Pancreas (tissue), 10 donors: ENCODE data around the gene KCND2. TPM values are rescaled to one million over a fixed set of nuclear protein-coding genes. Genes with fewer than 3 reads are reported as not detected.

Experiments used
- ATAC-seq, 4 donors: fragments of 200-7000 bp; cut with Tn5 transposase; one replicate each; pipeline versions ENCODE4 v1.8.0 to v1.9.1; 2020; ENCODE audit warnings: mild to moderate bottlenecking in 4 of 4, moderate library complexity in 4 of 4
- DNase-seq, 6 donors: peaks; one replicate each; pipeline ENCODE4 v3.0.0-alpha.2; 2020
- FAIRE-seq: peaks from 2 replicates; lab custom pipeline; 2012; peaks lifted over from hg19 to GRCh38; lab: Jason Lieb, UNC
- H3K27ac ChIP-seq, 4 donors: fragments of 200-600 bp; sonication (generic); 1 replicate in 3 of 4; 2 replicates in 1 of 4; pipeline versions ENCODE4 v1.5.0 to v1.8.0; 2020
- H3K27me3 ChIP-seq, 4 donors: fragments of 200-600 bp; one replicate each; pipeline ENCODE4 v1.8.0; 2021
- H3K36me3 ChIP-seq, 3 donors: fragments of 200-600 bp; sonication (generic) in 1 of 3; one replicate each; pipeline versions ENCODE4 v1.5.0 to v1.8.0; 2020 to 2021
- H3K4me1 ChIP-seq, 3 donors: fragments of 200-600 bp; one replicate each; pipeline ENCODE4 v1.8.0; 2021
- H3K4me3 ChIP-seq, 4 donors: fragments of 200-600 bp; sonication (generic) in 2 of 4; one replicate each; pipeline versions ENCODE4 v1.5.0 to v1.8.0; 2020 to 2021
- H3K9me3 ChIP-seq, 4 donors: fragments of 200-600 bp; one replicate each; pipeline ENCODE4 v1.8.0; 2021
- WGBS, 2 donors: extraction: QIAGEN DNeasy Blood & Tissue Kit; methylation state at CpG; one replicate each; pipeline ENCODE4 v1.1.7; 2013; 5-methylcytosine and 5-hydroxymethylcytosine counted together
- intact Hi-C, 3 donors: fragments of 100-400 bp; cut with DNase I; formaldehyde crosslinking; loops; one replicate each; pipeline versions ENCODE4 v1.11.1 to v1.14.2; 2022
- polyA plus RNA-seq, 2 donors: library from polyadenylated mRNA; stranded (reverse); fragments of 200-250 nt; gene quantifications; one replicate each; pipeline ENCODE4 v1.2.3, GENCODE V29; 2013
- total RNA-seq, 6 donors: library from RNA; stranded (reverse); fragmentation: NEBNext Ultra II Directional in 4 of 6; extraction: Animal tissue kit (Norgen Biotek cat#: 25700) in 4 of 6; gene quantifications; one replicate each; pipeline versions ENCODE4 v1.2.1 to v1.2.4, GENCODE V29; 2021 to 2023
- TF ChIP-seq, protein P1 (sequence below), 4 donors: fragments of 200-600 bp; sonication (generic) in 3 of 4; IDR thresholded peaks; one replicate each; pipeline versions ENCODE4 v1.5.0 to v1.8.0; 2021; ENCODE audit warnings: antibody characterized with exemption in 4 of 4
- donor health status: healthy with polysubstance abuse.
- donor health status: DM: no; HTN: no; CAD: no; lungs with moderate emphysema.
- donor health status: DM: no; HTN: no; CAD: no.
- donor health status: control.
- donor health status: control.
- donor health status: Bipolar disorder and iron deficiency.
- donor health status: DM: yes; HTN: yes; CAD: no.
- donor health status: DM: no; HTN: no; CAD: no.
- donor health status: DM: no; HTN: no; CAD: no.
- donor health status: DM: yes; HTN: yes; CAD: no.

KCND2 gene
- total and polyA plus RNA-seq, 8 donors = 0.11 to 1.2 (median 0.27) TPM

DNA sequence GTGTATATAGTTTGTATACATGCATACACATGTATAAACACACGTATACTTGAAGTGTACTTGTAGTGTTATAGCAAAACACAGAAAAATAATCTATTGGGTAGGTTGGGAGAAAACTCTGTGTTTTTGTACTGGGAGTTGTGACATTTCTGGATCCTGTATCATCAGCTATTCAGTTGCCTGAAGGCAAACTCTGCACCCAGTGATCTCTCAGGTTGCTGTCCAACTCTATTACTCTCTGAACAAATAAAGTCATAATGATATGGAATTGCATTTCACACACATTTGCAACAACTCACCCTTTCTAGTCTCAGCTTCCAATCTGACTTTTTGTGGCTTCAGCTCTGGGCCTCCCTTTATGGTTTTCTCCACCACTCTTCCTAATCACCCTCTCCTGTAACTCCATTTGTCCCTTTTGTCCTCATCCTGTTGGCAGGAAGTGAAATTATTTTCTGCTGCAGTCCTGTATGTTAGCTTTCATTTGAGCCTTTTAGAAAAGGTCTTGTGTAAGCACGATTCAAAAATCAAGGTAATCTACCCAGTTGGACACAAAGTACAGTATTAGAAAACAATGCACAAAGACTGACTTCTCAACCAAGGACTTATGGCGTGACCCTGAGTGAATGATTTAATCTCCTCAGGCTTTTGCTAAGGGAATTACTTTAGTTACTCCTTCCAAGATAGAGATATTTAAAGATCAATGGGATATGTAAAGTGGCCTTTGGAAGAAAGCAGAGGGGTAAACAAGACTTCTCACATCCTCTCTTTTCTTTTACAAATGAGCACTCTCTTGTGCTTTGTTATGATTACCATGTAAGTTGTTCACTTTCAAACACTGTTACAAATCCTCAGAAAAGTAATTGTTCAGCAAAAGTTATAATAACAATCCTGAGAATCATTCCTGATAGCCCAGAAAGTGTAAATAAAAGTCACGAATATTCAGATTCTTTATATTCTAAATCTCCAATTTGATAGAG is 249.1 kb downstream of the KCND2 start:
- no peaks in the 10 kb centered on the region for H3K4me1 ChIP-seq
- ATAC-seq = no peak
- no peak for FAIRE-seq
- TF ChIP-seq, protein P1, sequence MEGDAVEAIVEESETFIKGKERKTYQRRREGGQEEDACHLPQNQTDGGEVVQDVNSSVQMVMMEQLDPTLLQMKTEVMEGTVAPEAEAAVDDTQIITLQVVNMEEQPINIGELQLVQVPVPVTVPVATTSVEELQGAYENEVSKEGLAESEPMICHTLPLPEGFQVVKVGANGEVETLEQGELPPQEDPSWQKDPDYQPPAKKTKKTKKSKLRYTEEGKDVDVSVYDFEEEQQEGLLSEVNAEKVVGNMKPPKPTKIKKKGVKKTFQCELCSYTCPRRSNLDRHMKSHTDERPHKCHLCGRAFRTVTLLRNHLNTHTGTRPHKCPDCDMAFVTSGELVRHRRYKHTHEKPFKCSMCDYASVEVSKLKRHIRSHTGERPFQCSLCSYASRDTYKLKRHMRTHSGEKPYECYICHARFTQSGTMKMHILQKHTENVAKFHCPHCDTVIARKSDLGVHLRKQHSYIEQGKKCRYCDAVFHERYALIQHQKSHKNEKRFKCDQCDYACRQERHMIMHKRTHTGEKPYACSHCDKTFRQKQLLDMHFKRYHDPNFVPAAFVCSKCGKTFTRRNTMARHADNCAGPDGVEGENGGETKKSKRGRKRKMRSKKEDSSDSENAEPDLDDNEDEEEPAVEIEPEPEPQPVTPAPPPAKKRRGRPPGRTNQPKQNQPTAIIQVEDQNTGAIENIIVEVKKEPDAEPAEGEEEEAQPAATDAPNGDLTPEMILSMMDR (IDR thresholded peaks at IDR 0.05) = no peak
- intact Hi-C loops = no loop called here
- H3K27me3 ChIP-seq = no peaks in the 10 kb centered on the region
- no peak for DNase-seq
- no peaks in the 10 kb centered on the region for H3K36me3 ChIP-seq
- H3K27ac ChIP-seq = no peak overlapping the region
- H3K4me3 ChIP-seq = no peak overlapping the region
- no peaks in the 10 kb centered on the region for H3K9me3 ChIP-seq
- WGBS, 2 donors = 46 to 50% methylated on average over 4 of the region's 4 CpGs

DNA sequence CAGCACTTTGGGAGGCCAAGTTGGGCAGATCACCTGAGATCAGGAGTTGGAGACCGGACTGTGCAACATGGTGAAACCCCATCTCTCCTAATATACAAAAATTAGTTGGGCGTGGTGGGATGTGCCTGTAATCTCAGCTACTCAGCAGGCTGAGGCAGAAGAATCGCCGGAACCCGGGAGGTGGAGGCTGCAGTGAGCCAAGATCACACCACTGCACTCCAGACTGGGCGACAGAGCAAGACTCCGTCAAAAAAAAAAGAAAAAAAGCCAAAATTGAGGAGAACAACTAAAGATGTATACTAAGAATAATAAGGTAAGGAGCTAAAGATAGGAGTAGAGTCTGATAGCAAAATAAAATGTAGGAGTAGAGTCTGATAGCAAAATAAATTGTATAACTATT is 251.0 kb downstream of the KCND2 start:
- H3K36me3 ChIP-seq = no peaks in the 10 kb centered on the region
- no peaks in the 10 kb centered on the region for H3K9me3 ChIP-seq
- TF ChIP-seq, protein P1 (IDR thresholded peaks at IDR 0.05) = no peak
- DNase-seq (no peak), FAIRE-seq (no peak), ATAC-seq (no peak)
- H3K4me1 ChIP-seq = no peaks in the 10 kb centered on the region
- no peaks in the 10 kb centered on the region for H3K27me3 ChIP-seq
- H3K27ac ChIP-seq = no peak overlapping the region
- intact Hi-C loops = no loop called here
- H3K4me3 ChIP-seq = no peak overlapping the region
- 81 to 88% methylated on average over 7 of the region's 7 CpGs for WGBS, 2 donors

- no peak overlapping the region for H3K4me3 ChIP-seq
- H3K36me3 ChIP-seq = no peaks in the 10 kb centered on the region
- no peak for ATAC-seq
- no peaks in the 10 kb centered on the region for H3K27me3 ChIP-seq
- no peaks in the 10 kb centered on the region for H3K9me3 ChIP-seq
- 65 to 71% methylated on average over 5 of the region's 5 CpGs for WGBS, 2 donors
- no peaks in the 10 kb centered on the region for H3K4me1 ChIP-seq
- H3K27ac ChIP-seq = no peak overlapping the region
- TF ChIP-seq, protein P1 (IDR thresholded peaks at IDR 0.05) = no peak
- DNase-seq = no peak
- intact Hi-C loops = no loop called here
- FAIRE-seq = no peak
Observed at GRCh38 chr7:120526902-120527509, 254.0 kb downstream of the KCND2 start.

DNA sequence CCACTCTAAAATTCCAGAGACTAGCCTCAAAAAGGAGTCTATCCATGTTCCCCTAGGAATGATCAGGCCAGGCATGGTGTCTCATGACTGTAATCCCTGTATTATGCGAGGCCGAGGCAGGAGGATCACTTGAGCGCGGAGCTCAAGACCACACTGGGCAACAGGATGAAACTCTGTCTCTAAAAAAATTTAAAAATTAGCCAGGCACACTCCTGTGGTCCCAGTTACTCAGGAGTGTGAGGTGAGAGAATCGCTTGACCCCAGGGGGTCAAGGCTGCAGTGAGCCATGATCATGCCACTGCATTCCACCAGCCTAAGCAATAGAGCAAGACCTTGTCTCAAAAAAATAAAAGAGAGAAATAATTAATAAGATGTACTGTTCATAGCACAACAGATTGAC is 256.8 kb downstream of the KCND2 start:
- no peak overlapping the region for H3K27ac ChIP-seq
- DNase-seq (no peak), FAIRE-seq (no peak), ATAC-seq (no peak)
- no peaks in the 10 kb centered on the region for H3K36me3 ChIP-seq
- no peak overlapping the region for H3K4me3 ChIP-seq
- H3K4me1 ChIP-seq = no peaks in the 10 kb centered on the region
- 84 to 94% methylated on average over 5 of the region's 5 CpGs for WGBS, 2 donors
- H3K27me3 ChIP-seq = no peaks in the 10 kb centered on the region
- intact Hi-C loops = no loop called here
- H3K9me3 ChIP-seq = no peaks in the 10 kb centered on the region
- TF ChIP-seq, protein P1 (IDR thresholded peaks at IDR 0.05) = no peak
